ENCODE measurements around the gene WASF1. TPM values are rescaled to one million over a fixed set of nuclear protein-coding genes. Genes with fewer than 3 reads are reported as not detected.

Gene WASF1
- total and polyA plus RNA-seq, 2 donors (not counting 1 experiment from before 2014, with no cell fraction given), result 13.2 to 37.7 TPM

- Histone ChIP-seq H3K9me3 (ENCODE audit: control insufficient read depth, insufficient read depth, low read depth, low read length) (no peaks in the 10 kb centered on the region), H3K4me2 (ENCODE audit: extremely low read depth, insufficient read depth, low read length) (no peak overlapping the region), H3K27ac (ENCODE audit: insufficient read depth, low read length) (no peak overlapping the region), H3K4me1 (ENCODE audit: control insufficient read depth, extremely low read depth, insufficient read depth, low read length) (no peaks in the 10 kb centered on the region), H3K79me2 (ENCODE audit: control insufficient read depth, insufficient read depth, low read length) (no peaks in the 10 kb centered on the region), H3K27me3 (ENCODE audit: control insufficient read depth, insufficient read depth, low read length) (peaks cover 4% of the 10 kb centered on the region), H2AFZ (ENCODE audit: low read length) (no peak overlapping the region), H3K9ac (ENCODE audit: insufficient read depth, low read length) (no peak overlapping the region), H3K4me3 (replicated peaks in 1 of 4; ENCODE audit: control extremely low read depth in 1 of 4, insufficient read depth in 1 of 4, low read depth in 3 of 4, low read length in 4 of 4) (no peak overlapping the region), H4K20me1 (ENCODE audit: control insufficient read depth, extremely low read depth, insufficient read depth, low read length) (no peaks in the 10 kb centered on the region), H3K36me3 (ENCODE audit: control insufficient read depth, insufficient read depth, low read length) (no peaks in the 10 kb centered on the region)
- TF ChIP-seq CTCF (conservative IDR thresholded peaks at IDR 0.05 in 1 of 2, IDR thresholded peaks at IDR 0.05 in 1 of 2; ENCODE audit: low read depth in 1 of 2, low read length in 2 of 2), result no peak
- no peak for TF ChIP-seq EZH2 (IDR thresholded peaks at IDR 0.05; ENCODE audit: low read length, missing control alignments)
- DNase-seq (ENCODE audit: low read depth in 2 of 2), result no peak
Measured at GRCh38 chr6:110050440-110050813, 129.0 kb downstream of the WASF1 start.

Other genes with a start within 250 kb of the WASF1 start
- not detected in 2 replicates for gene GPR6, start 201.4 kb downstream of the WASF1 start, total RNA-seq
- gene GPR6, start 201.4 kb downstream of the WASF1 start, polyA plus RNA-seq, result not detected in 2 replicates
- 20.3 and 22.1 TPM in 2 replicates for gene CDC40, start 757 bp upstream of the WASF1 start, total RNA-seq
- 16.4 and 21.5 TPM in 2 replicates for gene CDC40, start 757 bp upstream of the WASF1 start, polyA plus RNA-seq
- gene METTL24, start 178.7 kb upstream of the WASF1 start, total RNA-seq, result 2.6 TPM in 2 replicates
- 0.05 and 0.18 TPM in 2 replicates for gene METTL24, start 178.7 kb upstream of the WASF1 start, polyA plus RNA-seq
- gene DDO, start 235.9 kb upstream of the WASF1 start, total RNA-seq, result 8.7 and 12.2 TPM in 2 replicates
- gene DDO, start 235.9 kb upstream of the WASF1 start, polyA plus RNA-seq, result 1.3 and 3.9 TPM in 2 replicates